ENCODE results near the gene PBX1.

The PBX1 gene

GRCh38 chr1:164607351-164607750 is 48.4 kb downstream of the PBX1 start:
- no peak for TF ChIP-seq CTCF (IDR thresholded peaks at IDR 0.05; ENCODE audit: insufficient read depth, missing control alignments)
- FAIRE-seq = peak; percentile 35
- DNase-seq (ENCODE audit: insufficient read length, low spot score) = no peak

GRCh38 chr1:164608651-164609057 is 49.7 kb downstream of the PBX1 start:
- no peak for TF ChIP-seq CTCF (IDR thresholded peaks at IDR 0.05; ENCODE audit: insufficient read depth, missing control alignments)
- FAIRE-seq (no peak), DNase-seq (ENCODE audit: insufficient read length, low spot score) (no peak)

GRCh38 chr1:164609089-164609488 is 50.1 kb downstream of the PBX1 start:
- FAIRE-seq (peak; percentile 25), DNase-seq (ENCODE audit: insufficient read length, low spot score) (no peak)
- TF ChIP-seq CTCF (IDR thresholded peaks at IDR 0.05; ENCODE audit: insufficient read depth, missing control alignments) = no peak

GRCh38 chr1:164610538-164611222 is 51.7 kb downstream of the PBX1 start:
- FAIRE-seq (no peak), DNase-seq (ENCODE audit: insufficient read length, low spot score) (no peak)
- TF ChIP-seq CTCF (IDR thresholded peaks at IDR 0.05; ENCODE audit: insufficient read depth, missing control alignments) = no peak

GRCh38 chr1:164611754-164612642 is 53.0 kb downstream of the PBX1 start:
- no peak for TF ChIP-seq CTCF (IDR thresholded peaks at IDR 0.05; ENCODE audit: insufficient read depth, missing control alignments)
- DNase-seq (ENCODE audit: insufficient read length, low spot score) = no peak
- no peak for FAIRE-seq

- no peak for TF ChIP-seq CTCF (IDR thresholded peaks at IDR 0.05; ENCODE audit: insufficient read depth, missing control alignments)
- FAIRE-seq (no peak), DNase-seq (ENCODE audit: insufficient read length, low spot score) (no peak)
Observed at GRCh38 chr1:164613176-164613575, 54.2 kb downstream of the PBX1 start.

- DNase-seq (ENCODE audit: insufficient read length, low spot score) (no peak), FAIRE-seq (no peak)
- no peak for TF ChIP-seq CTCF (IDR thresholded peaks at IDR 0.05; ENCODE audit: insufficient read depth, missing control alignments)
Observed at GRCh38 chr1:164614316-164614715, 55.3 kb downstream of the PBX1 start.
